DND-41 (cell line): ENCODE data around the gene B4GALNT3.

Experiments
- ATAC-seq: fragments of 200-7000 bp; cut with Tn5 transposase; 3 replicates; pipeline ENCODE4 v1.9.1; 2021; ENCODE audit warnings: low read depth; ENCODE audit not compliant: insufficient read depth
- DNase-seq: peaks from one replicate; pipeline ENCODE4 v3.0.0-alpha.2; 2020
- H2AFZ ChIP-seq: 2 replicates; pipeline ENCODE4 v1.6.0; 2012; ENCODE audit warnings: low read depth, low read length
- H3K27ac ChIP-seq: 2 replicates; pipeline ENCODE4 v1.5.1; 2012; ENCODE audit warnings: low read length, inconsistent platforms
- H3K27me3 ChIP-seq: fragments of 200-600 bp; sonication (generic); 2 replicates; pipeline ENCODE4 v1.6.0; 2012; ENCODE audit warnings: low read length, mild to moderate bottlenecking, inconsistent platforms; ENCODE audit not compliant: insufficient read depth, poor library complexity
- H3K36me3 ChIP-seq: 2 replicates; pipeline ENCODE4 v1.5.1; 2012; ENCODE audit warnings: low read length, inconsistent platforms; ENCODE audit not compliant: insufficient read depth
- H3K4me1 ChIP-seq: 2 replicates; pipeline ENCODE4 v1.5.1; 2012; ENCODE audit warnings: mild to moderate bottlenecking, low read length; ENCODE audit not compliant: insufficient read depth
- H3K4me2 ChIP-seq: 2 replicates; pipeline ENCODE4 v1.6.0; 2012; ENCODE audit warnings: mild to moderate bottlenecking, moderate library complexity, low read length, inconsistent platforms; ENCODE audit not compliant: insufficient read depth
- H3K4me3 ChIP-seq, 2 experiments: fragments of 200-600 bp in 1 of 2; shearing (Covaris generic) in 1 of 2; 2 replicates each; pipeline ENCODE4 v1.5.1; 2012 to 2016; ENCODE audit warnings: inconsistent platforms in 2 of 2, low read length in 2 of 2, mild to moderate bottlenecking in 2 of 2, low read depth in 1 of 2, moderate library complexity in 1 of 2
- H3K79me2 ChIP-seq: 2 replicates; pipeline ENCODE4 v1.6.0; 2012; ENCODE audit warnings: low read length, inconsistent platforms; ENCODE audit not compliant: insufficient read depth
- H3K9ac ChIP-seq: 2 replicates; pipeline ENCODE4 v1.6.0; 2012; ENCODE audit warnings: low read depth, mild to moderate bottlenecking, inconsistent platforms, low read length, moderate library complexity
- H3K9me3 ChIP-seq: 2 replicates; pipeline ENCODE4 v1.5.1; 2012; ENCODE audit warnings: low read length, moderate library complexity, mild to moderate bottlenecking, inconsistent platforms; ENCODE audit not compliant: insufficient read depth, severe bottlenecking
- H4K20me1 ChIP-seq: 2 replicates; pipeline ENCODE4 v1.6.0; 2012; ENCODE audit warnings: low read length; ENCODE audit not compliant: insufficient read depth
- EZH2 ChIP-seq: IDR thresholded peaks from 3 replicates; pipeline ENCODE4 v1.6.1; 2012; ENCODE audit warnings: borderline replicate concordance, low read depth, mild to moderate bottlenecking, moderate library complexity, low read length, inconsistent platforms; ENCODE audit not compliant: severe bottlenecking
- TF ChIP-seq, protein P1 (sequence below): IDR thresholded peaks from 2 replicates; pipeline ENCODE4 v1.5.1; 2012; ENCODE audit warnings: borderline replicate concordance, low read length, moderate library complexity, mild to moderate bottlenecking; ENCODE audit not compliant: poor library complexity, severe bottlenecking; ENCODE audit errors: extremely low read depth

The B4GALNT3 gene

DNA sequence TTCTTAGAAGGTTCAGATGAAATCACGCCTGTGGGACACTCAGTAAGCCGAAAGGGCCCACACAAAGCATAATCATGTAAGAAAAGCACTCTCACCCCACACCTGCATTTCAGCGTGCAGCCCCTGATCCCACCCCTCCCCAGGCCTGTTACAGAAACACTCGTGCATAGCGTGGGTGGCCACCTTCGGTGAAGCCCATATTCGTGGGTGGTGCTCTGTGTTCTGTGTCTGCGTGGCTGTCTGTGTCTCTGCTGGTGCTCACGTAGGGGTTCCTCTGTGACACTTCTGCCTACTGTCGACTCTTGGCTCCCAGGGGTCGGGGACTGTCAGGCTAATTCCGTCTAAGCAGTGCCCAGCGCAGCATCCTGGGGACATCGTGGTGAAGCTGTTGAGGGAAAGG, 74.0 kb downstream of the B4GALNT3 start:
- Histone ChIP-seq H4K20me1 (no peaks in the 10 kb centered on the region), H3K4me1 (peaks cover 2% of the 10 kb centered on the region), H2AFZ (no peak overlapping the region), H3K4me2 (no peak overlapping the region), H3K4me3 (no peak overlapping the region), H3K79me2 (no peaks in the 10 kb centered on the region), H3K9me3 (no peaks in the 10 kb centered on the region), H3K36me3 (no peaks in the 10 kb centered on the region), H3K27ac (no peak overlapping the region), H3K27me3 (no peaks in the 10 kb centered on the region), H3K9ac (no peak overlapping the region)
- ATAC-seq (no peak), DNase-seq (no peak)
- TF ChIP-seq EZH2: no peak
- TF ChIP-seq, protein P1, sequence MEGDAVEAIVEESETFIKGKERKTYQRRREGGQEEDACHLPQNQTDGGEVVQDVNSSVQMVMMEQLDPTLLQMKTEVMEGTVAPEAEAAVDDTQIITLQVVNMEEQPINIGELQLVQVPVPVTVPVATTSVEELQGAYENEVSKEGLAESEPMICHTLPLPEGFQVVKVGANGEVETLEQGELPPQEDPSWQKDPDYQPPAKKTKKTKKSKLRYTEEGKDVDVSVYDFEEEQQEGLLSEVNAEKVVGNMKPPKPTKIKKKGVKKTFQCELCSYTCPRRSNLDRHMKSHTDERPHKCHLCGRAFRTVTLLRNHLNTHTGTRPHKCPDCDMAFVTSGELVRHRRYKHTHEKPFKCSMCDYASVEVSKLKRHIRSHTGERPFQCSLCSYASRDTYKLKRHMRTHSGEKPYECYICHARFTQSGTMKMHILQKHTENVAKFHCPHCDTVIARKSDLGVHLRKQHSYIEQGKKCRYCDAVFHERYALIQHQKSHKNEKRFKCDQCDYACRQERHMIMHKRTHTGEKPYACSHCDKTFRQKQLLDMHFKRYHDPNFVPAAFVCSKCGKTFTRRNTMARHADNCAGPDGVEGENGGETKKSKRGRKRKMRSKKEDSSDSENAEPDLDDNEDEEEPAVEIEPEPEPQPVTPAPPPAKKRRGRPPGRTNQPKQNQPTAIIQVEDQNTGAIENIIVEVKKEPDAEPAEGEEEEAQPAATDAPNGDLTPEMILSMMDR: no peak

DNA sequence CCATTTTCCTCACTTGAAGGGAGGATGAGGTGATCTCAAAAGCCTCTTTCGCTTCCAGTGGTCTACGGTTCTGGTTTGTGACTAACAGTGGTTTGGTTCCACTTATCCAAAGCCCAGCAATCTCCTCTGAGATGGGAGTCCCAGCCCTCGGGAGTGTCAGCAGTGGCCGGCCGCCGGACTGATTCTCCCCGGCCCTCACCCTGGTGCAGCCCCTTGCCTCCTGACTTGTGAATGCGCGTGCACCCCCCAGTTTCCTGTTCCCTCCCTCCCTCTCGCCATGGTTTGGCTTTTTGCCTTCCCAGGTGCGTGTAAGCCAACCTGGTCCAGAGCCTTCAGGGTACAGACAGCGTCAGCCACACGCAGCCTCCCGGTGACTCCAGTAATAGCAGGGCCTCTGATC, 74.5 kb downstream of the B4GALNT3 start:
- Histone ChIP-seq H4K20me1 (no peaks in the 10 kb centered on the region), H3K4me1 (peaks cover 7% of the 10 kb centered on the region), H3K27me3 (no peaks in the 10 kb centered on the region), H3K9ac (no peak overlapping the region), H3K4me3 (no peak overlapping the region), H2AFZ (no peak overlapping the region), H3K4me2 (no peak overlapping the region), H3K27ac (no peak overlapping the region), H3K9me3 (no peaks in the 10 kb centered on the region), H3K79me2 (no peaks in the 10 kb centered on the region), H3K36me3 (no peaks in the 10 kb centered on the region)
- ATAC-seq: no peak
- no peak for DNase-seq
- TF ChIP-seq EZH2: no peak
- TF ChIP-seq, protein P1: no peak

DNA sequence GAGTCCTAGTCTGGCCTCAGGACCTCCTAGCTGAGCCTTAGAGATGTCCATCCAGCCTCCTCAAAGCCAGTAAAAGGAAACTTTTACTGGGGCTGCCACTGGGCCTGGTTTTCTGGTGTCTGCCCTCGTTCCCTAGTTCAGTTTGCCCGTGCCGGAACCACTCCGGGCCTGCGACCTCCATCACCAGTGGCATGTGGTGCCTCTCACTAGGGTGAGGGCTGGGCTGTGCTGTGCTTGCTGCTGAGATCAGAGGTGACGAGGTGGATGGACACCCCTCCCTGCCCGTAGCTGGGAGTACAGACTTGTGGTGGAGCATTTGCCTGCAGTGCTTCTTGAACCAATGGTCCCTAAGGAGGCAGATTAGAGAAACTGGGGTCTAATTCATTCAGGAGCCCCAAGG, 75.7 kb downstream of the B4GALNT3 start:
- Histone ChIP-seq H4K20me1 (no peaks in the 10 kb centered on the region), H3K79me2 (no peaks in the 10 kb centered on the region), H2AFZ (no peak overlapping the region), H3K4me1 (peaks cover 15% of the 10 kb centered on the region), H3K27ac (no peak overlapping the region), H3K4me2 (no peak overlapping the region), H3K9ac (no peak overlapping the region), H3K9me3 (no peaks in the 10 kb centered on the region), H3K4me3 (no peak overlapping the region), H3K27me3 (no peaks in the 10 kb centered on the region), H3K36me3 (no peaks in the 10 kb centered on the region)
- TF ChIP-seq, protein P1: no peak
- no peak for TF ChIP-seq EZH2
- DNase-seq: no peak
- ATAC-seq: no peak

DNA sequence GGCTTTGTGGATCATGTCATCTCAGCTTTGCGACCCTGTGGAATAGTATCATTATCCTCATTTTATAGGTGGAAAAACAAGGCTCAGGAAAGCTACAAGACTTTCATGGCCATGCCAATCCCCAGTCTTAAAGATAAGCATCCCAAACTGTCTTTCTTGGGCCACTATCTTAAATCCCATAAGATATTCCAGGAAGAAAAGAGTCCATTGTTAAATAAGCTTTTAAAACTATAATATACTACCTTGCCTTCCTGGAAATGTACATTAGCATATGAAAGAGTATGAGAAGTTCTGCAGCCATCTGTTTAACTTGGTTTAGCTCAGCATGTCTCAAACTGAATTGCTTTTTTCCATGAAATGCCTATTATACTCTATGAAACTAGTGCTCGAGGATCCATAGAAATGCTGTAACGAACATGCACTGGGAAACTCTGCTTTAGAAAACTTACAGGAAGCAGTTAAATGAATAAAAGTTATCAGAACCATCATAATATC, 77.1 kb downstream of the B4GALNT3 start:
- Histone ChIP-seq H3K4me2 (no peak overlapping the region), H3K9me3 (no peaks in the 10 kb centered on the region), H3K4me1 (peaks cover 15% of the 10 kb centered on the region), H3K9ac (no peak overlapping the region), H3K27me3 (no peaks in the 10 kb centered on the region), H3K4me3 (no peak overlapping the region), H3K36me3 (no peaks in the 10 kb centered on the region), H2AFZ (no peak overlapping the region), H3K79me2 (no peaks in the 10 kb centered on the region), H4K20me1 (no peaks in the 10 kb centered on the region), H3K27ac (no peak overlapping the region)
- DNase-seq (no peak), ATAC-seq (no peak)
- TF ChIP-seq, protein P1: no peak
- no peak for TF ChIP-seq EZH2
